HG03457 (cell line): ENCODE results near the gene DGKG.

ENCODE experiments used
- ATAC-seq: cut with Tn5 transposase; IDR thresholded peaks from one replicate; pipeline ENCODE4 v1.9.1; 2021; ENCODE audit warnings: moderate number of reproducible peaks; ENCODE audit not compliant: unreplicated experiment

The DGKG gene

GRCh38 chr3:186320862-186321568 lies 41.0 kb downstream of the DGKG start:
- ATAC-seq = no peak

GRCh38 chr3:186319945-186320344 lies 42.1 kb downstream of the DGKG start:
- ATAC-seq = no peak

GRCh38 chr3:186318135-186318534 lies 43.9 kb downstream of the DGKG start:
- no peak for ATAC-seq

GRCh38 chr3:186317478-186317877 lies 44.6 kb downstream of the DGKG start:
- ATAC-seq = no peak

- ATAC-seq = no peak
Observed at GRCh38 chr3:186316666-186317260, 45.3 kb downstream of the DGKG start.

DNA sequence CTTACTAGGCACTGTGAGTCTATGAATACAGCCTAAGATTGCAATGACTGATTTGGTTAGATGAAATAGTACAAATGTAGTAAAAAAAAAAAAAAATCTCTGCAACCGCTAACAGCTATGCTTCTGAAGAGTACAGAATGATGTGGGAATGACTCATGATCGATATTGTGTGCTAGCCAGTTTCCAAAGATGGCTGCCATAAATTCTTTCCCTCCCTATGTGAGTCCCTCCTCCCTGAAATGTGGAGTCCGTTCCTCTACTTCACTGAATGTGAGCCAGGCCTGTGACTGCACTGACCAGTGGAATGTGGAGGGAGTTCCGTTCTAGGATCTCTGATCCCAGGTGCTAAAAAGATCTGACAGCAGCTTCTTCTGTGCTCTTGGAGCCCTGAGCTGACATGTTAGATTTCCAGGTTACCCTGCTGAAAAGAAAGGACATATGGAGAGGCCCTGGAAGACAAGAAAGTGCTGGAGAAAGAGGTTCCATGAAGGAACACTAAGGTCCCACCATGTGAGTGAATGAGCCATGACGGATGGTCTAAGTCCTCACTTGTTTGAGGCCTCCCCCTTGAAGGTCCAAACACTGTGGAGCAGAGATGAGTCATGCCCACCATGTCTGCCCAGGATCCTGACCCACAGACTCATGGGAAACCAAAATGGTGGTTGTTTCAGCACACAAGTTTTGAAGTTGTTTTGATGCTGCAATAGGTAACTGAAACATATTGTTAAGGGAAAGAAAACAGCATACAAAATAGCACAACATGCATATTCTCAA lies 46.3 kb downstream of the DGKG start:
- no peak for ATAC-seq

GRCh38 chr3:186314896-186315295 lies 47.1 kb downstream of the DGKG start:
- ATAC-seq = no peak

- ATAC-seq = no peak
Observed at GRCh38 chr3:186311441-186311840, 50.6 kb downstream of the DGKG start.

GRCh38 chr3:186308549-186308948 lies 53.5 kb downstream of the DGKG start:
- ATAC-seq = no peak

DNA sequence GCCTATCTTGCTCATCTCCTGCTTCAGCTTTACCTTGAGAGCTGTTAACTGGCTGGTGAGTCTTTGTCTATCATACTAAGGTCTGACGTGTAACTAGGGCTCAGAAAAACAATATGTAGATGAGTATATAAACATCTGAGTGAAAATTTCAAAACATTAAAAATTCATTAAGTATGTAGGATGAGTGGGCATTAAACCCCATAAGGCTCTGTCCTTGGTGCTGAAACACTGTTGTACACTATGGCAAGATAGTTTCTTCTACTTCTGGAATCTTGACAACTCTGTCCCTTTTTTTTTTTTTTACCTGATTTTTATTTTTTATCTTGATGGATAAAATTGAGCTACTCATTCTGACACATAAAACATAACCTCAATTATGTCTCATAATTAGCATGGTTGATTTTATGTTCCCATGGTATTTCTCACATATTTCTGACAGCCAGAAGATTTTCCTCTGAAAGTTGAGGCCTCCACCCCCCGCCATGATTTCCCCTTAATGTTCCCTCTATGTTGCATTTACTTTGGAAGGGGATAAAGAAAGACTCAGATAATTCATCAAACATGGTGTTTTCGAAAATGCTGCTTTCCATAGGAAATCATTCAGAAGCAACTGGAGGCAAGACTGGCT lies 54.3 kb downstream of the DGKG start:
- ATAC-seq = no peak

- no peak for ATAC-seq
Observed at GRCh38 chr3:186305286-186305685, 56.7 kb downstream of the DGKG start.

DNA sequence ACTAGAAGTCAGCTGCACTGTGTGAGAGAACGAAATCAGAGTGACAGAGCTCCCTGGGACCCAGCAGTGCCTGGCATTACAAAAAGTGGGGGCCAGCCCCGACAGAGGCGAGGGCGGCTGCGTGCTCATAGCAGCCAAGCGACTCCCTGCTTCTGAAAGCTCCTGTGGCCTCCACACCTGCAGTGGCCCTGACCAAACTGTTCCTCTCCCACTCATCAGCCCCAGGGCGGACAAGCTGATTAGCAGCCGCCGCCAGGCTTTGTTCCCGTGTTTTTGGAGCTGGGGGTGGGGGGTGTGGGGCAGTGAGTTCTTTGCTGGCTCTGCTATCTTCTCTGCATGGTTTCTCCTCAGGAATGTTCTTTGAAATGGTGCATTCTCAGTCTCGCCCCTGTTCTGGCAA lies 58.1 kb downstream of the DGKG start:
- ATAC-seq = no peak

DNA sequence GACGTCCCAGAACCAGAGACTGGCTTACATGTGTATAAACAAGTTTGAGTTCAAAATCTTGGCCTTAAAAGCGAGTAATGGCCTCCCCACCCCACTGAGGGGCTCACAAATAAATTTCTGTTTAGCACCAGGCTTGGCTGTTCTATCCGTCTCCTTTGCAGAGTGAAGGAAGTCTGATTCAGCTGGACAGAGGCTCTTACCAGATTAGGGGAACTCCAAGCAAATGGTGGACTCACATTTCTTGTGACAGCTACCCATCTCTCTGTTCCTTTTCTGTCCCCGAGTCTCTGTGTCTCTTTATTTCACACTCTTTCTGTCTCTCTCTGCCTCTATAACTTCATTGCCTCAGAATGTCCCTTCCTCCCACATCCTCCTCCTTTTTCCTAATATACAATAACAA lies 62.7 kb downstream of the DGKG start:
- ATAC-seq = no peak

- no peak for ATAC-seq
Observed at GRCh38 chr3:186298876-186299275, 63.2 kb downstream of the DGKG start.

DNA sequence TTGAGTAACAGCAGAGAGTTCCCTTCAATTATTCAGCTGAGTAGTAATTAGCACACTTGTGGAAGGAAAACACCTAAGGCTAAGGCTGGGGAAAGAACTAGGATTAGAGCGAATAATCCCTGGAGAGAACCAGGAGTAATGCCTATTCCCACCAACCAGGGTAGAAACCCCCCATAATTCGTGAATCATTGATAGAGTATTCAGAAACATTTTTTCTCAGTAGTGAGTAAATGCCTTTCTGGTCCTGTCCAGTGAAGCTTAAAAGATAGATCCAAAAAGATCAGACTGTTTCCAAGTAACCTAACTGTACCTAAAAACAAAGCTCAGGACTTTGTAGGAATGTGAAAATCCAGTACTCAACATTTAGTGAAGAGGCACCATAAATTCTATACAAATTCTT lies 71.2 kb downstream of the DGKG start:
- ATAC-seq = no peak

DNA sequence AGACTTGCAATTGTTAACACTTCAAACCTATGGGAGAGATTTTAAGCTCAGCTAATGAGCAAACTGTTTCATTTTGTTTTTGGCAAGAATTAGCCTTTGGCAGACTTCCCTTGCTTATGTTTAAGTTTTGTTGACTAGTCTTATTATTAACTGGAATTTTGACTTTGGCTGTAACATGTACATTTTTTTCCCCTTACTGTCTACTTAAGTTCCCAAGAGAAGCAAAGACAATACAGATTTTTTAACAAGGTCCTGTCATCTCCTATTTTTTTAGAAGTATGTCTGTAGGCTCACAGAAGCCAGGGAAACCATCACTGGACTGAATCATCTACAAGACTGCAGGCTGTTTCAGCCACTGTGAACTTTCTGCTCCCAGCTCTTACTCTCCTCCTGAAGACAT lies 74.3 kb downstream of the DGKG start:
- no peak for ATAC-seq

DNA sequence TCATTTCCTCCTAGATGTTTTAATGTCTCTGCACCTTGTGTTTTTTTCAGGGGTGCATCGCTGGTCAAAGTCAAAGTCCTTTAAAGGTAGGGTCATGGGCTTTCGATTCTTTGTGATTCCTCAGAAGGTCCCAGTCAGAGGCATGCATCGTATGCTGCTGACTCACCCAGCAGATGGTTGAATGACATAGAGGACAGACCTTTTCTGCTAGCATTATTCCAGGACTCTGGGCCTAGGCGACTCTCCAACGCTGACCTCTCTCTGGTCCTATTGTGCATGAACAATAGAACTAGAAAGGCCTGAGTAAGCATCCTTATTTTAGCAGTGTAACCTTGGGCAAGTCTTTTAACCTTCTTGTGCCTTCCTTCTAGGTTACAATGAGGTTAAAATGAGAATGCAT lies 75.9 kb downstream of the DGKG start:
- no peak for ATAC-seq

GRCh38 chr3:186284661-186285060 lies 77.4 kb downstream of the DGKG start:
- ATAC-seq = no peak

GRCh38 chr3:186284349-186284652 lies 77.7 kb downstream of the DGKG start:
- no peak for ATAC-seq

- ATAC-seq = no peak
Observed at GRCh38 chr3:186283651-186284348, 78.2 kb downstream of the DGKG start.

- no peak for ATAC-seq
Observed at GRCh38 chr3:186283096-186283495, 78.9 kb downstream of the DGKG start.
